ENCODE data around the gene TOMM40L. TPM values are rescaled to one million over a fixed set of nuclear protein-coding genes. Genes with fewer than 3 reads are reported as not detected.

TOMM40L gene
- 11.4 TPM for total RNA-seq

DNA sequence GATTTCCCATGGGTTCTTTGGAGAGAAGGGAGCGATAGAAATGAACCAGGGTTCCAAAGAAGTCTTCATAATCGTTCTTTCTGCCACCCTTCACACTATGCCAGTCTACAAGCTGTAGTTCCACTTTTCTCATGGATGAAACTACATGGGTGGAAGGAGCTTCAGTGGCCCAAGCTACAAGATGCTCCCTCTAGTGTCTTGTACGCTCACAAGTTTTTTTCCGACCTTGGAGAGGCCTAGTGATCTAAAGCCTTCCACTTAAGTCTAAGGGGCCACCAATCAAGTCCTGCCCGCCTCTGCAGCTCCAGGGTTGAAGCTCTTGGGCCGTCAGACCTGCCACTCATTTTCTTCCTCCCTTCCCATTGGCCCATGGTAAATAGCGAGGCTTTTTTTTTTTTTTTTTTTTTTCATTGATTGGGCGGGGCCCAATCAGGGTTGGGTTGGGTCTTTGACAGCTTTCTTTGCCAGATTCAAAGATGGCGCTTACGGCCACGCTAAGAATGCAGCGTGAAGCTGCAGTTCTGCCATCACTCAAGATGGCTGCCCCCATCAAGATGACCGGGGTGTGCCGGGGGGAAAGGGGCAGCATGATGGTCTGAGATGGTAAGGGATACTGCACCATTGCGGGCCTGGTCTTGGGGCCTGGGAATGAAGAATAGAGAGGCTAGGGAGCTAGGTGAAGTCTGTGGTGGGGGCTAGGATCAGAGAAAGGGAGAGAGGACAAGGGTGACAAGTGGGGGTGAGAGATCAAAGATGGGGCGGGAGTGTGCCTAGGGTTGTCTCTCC is at the start of gene TOMM40L:
TSS of gene TOMM40L (plus strand) at position 527 of the 786 bp plus-strand sequence. CDS start 430 bp downstream, outside the sequence.
- ATAC-seq = peak; percentile 97

DNA sequence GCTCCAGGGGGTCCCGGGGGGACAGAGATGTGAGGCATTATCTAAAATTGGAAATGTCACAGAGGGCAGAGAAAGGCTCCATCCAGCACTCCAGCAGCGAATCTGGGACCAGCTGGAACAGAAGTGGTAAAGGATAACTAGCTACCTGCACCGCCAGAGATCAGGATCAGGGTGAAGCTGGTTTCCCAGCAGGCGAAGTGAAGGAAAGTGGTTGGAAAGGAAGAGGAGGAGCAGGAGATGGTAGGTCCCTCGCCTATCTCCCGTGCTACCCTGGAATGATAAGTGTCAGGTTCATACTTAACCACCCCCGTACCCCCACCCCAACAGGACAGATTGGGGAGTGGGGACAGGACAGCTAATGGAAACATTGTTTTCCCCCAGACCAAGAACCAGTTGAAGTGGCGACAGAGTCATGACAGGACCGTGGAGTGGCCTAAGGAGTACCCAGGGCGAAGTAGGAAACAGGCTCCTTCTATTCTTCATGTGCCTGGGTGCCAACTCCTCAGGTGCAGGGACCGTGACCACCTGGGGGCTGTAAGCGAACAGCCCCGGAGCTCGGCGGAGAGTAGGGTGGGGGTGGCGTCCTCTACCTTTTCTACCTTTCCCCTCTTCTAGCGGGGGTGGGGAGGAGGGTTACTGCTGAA is 49.3 kb upstream of the TOMM40L start:
- peak; percentile 21 for ATAC-seq

DNA sequence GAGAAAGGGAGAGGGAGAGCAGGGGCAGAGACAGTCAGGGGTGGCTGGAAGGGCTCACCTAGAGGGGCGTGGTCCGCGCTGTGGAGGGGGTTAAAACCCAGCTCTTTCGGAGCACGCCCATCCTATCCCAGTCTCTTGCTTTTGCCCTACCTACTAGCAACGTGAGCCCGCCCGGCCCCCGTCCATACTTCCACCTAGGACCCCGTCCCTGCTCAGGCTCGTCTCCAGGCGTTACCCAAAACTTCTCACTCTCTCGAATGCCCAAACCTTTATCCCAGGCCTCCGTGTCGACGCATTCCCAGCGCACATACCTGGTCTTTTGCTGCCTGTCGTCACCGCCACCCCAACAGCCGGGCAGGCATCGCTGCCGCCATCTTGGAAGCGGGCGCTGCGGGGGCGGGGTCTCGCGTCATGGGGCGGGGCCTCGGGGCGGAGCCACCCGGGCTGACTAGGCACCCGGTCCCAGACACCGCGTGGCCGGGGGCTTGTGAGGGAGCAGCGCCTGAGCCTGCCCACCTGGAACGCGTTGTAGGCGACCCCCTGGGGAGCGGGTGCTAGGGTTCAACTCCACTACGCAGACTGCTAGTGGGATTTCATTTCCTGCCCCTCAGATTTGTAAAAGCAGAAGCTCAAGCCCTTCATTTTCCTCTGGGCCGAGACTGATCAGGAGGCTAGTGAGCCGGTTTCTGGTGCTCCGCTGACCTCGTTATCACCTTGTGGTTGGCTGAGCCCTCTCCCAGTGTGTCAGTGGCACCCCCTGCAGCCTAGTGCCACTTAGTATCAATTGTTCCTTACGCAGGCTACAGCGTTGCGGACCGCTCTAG is 48.5 kb upstream of the TOMM40L start, which contains the start of gene B4GALT3:
TSS of gene B4GALT3 (minus strand) at position 396 of the 824 bp plus-strand sequence. CDS start 1,447 bp downstream, outside the sequence.
- peak; percentile 87 for ATAC-seq

DNA sequence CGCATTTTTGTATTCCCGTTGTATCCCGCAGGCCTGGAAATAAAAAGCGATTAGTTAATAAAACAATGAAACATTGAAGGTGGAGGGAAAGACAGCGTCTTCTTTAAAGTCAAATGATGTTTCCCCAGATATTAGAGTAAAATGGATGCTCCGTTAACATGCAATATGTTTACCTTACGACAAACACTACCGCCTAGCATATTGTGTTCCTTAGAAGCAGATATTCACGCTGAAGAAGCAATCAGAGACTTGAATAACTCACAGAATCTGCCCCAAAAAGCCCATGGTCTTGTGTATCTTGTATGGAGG is 48.0 kb upstream of the TOMM40L start:
- no peak for ATAC-seq

DNA sequence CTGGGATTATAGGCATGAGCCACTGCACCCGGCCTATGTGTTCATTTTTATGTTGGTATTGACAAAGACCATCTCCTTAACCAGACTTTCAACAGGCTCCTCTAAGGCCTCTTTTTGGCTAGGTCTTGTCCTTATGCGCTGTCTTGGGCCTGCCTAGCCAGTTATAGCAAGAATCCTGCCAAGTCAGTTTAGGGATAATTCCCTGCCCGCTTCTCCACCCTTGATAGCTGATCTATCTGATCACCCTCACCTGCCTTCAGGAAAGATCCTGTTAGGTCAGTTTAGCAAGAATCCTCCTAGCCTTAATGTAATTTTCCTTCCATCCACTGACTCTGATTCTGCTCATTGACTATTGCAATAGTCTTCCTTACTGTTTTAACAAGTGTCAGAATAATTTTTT is 46.2 kb upstream of the TOMM40L start:
- peak; percentile 76 for ATAC-seq

DNA sequence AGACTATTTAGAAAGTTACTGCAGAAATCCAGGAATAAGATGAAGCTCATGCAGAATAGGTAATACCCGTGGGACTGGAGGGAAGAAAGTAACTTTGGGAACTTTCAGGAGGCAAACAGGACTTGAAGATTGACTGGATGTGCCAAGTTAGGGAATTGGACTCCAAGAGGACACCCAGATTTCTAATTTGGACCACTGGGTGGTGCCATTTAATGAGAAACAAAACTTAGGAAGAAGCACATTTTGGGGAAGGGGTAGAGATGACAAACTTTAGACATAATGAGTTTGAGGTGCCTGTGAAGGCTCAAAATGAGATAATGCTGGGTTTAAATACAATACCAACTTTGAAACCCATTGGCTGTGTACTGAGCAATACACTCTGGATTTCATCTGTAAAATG is 45.2 kb upstream of the TOMM40L start:
- ATAC-seq = no peak

DNA sequence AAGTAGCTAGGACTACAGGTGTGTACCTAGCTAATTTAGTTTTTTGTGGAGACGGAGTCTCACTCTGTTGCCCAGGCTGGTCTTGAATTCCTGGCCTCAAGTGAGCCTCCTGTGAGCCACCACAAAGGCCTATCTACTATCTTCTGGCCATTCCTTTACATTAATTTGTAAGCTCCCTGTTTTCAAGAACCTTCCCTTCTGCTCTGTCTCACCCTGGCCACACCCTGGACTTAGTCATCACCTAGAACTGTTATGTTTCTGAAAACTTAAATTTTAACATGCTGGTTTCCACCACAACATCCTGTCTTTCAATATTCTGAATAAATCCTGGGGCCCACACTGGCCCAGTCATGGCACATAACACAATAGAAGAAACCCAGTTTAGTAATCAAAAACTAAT is 43.6 kb upstream of the TOMM40L start:
- ATAC-seq = peak; percentile 18

DNA sequence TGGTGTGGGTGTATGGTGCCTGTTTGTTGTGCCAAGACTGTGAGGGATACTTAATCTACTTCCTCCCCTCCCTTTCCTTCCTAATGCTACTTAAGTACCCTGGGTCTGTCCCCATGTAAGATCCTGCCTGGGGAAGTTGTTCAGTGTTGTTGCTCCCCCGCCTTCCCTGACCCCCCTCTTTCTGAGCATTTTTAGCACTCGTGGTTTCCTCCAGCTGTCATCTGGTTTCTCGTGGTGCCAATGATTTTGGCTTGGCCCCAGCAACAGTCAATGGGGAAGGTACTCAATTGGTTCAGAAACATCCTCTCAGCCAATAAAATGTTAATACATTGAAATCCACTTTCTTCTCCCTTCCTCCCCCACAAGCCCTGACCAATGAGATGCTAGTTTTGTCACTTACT is 40.6 kb upstream of the TOMM40L start:
- peak; percentile 57 for ATAC-seq

DNA sequence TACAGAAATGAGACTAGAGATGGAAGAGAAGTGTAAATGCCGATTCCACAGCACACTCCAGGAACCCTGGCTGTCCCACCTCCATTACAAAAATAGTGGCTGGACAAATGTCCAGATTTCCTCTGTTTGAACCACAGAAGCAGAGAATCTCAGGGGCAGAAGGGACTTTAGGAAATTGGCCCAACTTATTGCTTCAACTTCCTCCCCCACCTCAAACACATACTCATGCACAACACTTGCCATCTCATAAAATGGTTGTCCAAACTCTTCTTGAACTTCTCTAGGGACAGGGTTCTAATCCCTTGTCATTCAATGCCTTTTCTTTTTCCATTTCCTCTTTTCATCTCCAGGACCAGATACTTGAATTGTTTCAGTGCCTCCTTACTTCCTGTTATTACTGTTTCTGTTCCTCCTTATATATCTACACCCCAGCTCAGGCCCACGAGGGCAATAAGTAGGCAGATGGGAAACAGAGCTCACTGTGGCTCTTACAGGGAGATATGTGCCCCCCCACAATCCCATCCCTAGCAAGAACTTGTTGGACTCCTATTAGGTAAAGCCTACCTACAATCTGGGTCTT is 40.0 kb upstream of the TOMM40L start:
- ATAC-seq = peak; percentile 27

DNA sequence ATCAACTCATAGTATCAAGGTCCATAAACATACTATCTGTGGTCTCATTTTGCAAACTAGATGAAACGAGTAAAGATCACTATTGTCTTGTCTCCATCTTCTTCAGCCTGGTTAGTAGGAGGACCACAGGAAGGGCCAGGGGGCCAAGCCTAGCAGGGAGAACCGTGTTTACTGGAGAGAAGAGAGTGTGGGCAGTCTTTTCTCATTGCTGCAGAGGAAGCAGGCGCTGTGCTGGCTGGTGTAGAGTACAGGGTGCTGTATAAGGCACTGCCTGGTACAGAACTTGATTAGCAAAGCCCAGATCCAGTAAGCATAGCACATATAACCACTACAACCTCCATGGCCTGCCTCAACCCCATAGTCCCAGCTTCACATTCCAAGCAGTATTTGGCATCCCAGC is 38.5 kb upstream of the TOMM40L start:
- peak; percentile 17 for ATAC-seq

DNA sequence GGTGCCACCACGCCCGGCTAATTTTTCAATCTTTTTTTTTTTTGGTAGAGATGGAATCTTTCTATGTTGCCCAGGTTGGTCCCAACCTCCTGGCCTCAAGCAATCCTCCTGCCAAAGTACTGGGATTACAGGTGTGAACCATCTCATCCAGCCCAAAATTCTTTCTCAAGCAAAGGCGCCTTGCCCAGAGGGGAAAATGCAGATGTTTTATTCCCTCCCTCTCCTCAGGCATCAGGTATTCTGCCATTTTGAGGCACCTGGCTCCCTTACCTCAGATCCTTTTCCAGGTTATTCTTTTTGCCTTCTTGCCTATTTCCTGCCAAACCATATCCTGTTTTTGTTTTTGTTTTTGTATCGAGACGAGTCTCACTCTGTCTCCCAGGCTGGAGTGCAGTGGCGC is 37.5 kb upstream of the TOMM40L start:
- no peak for ATAC-seq

DNA sequence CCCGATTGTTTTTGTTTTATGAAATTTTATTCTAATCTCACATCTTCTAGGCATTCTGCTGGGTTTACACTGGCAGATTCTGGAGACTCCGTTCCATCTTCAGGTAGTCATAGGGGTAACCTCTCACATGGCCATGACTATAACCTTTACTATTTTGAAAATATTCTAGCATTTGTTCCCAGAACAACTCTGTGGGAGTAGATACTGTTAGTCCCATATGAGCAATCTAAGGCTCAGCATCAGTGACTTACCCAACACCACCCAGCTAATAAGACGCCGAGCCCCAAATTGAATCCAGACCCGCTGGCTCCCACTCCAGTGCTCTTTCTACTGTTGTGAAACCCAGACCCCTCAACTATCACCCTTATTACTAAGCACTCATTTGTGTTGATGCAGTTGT is 36.8 kb upstream of the TOMM40L start:
- ATAC-seq = no peak

DNA sequence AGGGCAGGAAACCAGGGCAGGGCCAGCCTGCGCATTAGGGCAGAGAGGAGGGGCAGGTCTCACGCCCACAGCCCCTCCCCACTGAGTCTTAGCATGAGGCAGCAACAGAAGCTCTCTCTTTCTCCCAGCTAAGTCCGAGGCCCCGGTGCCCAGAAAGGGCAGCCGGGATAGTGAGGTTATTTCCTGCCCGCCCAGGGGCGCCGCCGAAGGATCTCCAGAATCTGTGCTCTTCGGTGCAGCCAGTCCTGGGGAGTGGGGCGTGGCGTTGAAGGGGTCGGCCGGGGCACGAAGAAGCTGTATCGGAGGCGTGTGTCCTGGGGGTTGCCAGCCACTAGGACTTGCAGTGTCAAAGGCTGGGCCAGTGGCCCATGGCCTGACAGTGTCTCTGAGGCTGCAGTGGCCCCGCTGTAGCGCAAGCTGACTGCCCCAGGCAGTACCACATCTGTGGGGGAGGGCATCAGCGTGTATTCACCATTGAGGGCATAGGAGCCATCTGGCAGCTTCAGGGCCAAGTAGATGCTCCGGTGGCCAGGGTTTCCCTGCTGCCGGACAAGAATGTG is 34.8 kb upstream of the TOMM40L start:
- no peak for ATAC-seq

DNA sequence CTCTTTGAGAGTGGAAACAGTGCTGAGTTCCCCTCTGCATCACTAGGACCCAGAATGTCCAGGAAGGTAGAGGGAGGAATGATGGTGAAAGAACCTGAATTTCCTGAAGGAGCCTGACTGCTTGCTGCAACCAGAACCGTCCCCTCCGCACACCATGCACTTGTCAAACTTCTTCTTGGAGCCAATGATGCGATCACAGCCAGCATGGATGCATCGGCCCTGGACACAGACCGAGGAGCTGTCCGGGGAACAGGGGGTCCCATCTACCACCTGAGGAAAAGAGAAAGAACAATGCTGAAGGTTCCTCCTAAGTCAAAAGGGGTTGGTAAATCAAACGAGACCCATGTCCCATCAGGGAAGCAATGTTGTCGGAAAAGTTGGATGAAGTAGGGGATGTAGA is 33.9 kb upstream of the TOMM40L start:
- no peak for ATAC-seq

DNA sequence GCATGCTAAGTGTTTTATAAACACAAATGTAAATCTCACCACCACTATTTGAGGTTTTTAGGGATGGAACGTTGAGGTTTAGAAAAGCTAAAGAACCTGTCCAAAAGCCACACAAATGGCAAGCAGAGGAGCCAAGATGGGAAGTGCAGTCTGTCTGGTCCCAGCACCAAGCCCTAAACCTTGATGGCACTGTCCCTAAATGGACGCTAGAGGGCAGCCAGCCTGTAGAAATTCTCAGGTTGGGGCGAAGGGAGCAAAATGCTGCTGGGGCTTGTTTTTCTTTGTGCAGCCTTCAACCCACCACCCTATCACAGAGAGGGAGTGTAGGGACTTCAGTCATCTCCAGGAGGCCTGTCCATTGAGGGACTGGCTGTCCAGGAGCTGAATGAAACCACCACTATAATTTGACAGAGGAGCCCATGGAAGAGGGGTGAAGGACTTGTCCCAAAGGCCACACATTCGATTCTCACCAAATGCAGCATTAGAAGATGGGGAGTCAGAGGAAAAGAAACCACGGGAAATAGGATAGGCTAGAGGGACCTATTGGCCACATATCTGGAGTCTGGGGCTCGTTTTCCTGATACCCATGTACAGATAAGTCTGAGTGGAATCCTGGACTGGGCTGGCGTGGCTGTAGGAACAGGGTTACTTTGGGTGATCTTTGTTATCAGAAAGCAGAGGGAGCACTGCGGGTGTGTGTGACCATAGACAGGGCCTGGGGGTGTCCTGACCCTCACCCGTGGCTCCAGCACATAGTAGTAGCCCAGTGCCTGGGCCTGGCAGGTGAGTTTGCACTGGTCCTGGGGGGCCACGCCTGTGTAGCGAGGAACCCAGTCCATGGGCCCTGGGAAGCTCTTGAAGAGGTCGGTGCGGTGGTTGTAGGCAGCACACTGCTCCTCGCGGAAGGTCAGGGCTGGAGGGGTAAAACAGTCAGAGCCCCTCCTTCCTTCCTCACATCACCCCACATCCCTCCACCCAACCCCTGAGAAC is 33.1 kb upstream of the TOMM40L start:
- ATAC-seq = peak; percentile 65

DNA sequence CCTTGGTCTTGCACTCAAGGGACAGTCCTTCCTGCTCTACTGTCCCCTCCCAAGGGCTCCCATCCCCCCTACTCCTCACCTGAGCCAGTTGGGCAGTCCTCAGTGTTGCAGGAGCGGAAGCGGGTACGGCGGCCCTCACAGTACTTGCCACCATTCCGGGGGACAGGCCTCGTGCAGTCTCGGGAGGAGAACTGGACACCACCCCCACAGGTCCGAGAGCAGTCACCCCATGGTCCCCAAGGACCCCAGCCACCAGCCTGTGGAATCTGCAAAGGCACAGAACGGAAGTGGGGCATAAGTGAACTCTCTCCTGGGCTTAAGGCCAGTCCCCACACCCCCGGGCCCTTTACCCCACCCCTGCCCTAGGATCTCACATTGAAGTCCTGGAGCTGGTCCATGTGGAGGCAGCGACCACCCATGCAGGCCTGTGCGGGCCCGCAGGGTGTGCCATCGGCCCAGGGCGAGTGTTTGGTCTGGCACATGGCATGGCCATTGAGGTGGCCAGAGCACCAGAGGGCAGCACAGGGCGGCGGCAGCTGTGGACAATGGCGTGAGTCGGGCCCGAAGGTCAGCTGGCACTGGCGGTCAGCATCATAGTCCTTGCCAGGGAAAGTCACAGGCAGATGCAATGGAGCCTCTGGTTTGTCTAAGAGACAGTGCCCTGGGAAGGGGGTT is 32.2 kb upstream of the TOMM40L start:
- no peak for ATAC-seq

DNA sequence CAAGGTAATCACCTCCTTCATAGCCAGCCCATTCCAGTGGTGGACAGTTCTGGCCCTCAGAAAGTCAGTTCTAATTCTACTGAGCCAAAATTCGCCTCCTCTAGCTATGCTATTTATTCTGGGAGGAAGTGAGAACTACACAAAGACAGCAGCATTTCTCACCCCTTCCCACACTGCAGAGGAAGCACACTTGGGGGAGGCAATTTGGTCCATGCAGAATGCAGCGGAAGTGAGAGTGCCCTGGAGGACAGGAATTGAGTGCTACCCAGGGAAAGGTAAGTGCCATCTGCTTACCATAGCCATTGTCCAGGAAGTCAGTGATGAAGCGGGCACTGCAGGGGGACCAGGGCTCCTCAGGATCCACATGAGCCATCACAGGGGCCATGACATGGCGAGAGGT is 30.7 kb upstream of the TOMM40L start:
- no peak for ATAC-seq

DNA sequence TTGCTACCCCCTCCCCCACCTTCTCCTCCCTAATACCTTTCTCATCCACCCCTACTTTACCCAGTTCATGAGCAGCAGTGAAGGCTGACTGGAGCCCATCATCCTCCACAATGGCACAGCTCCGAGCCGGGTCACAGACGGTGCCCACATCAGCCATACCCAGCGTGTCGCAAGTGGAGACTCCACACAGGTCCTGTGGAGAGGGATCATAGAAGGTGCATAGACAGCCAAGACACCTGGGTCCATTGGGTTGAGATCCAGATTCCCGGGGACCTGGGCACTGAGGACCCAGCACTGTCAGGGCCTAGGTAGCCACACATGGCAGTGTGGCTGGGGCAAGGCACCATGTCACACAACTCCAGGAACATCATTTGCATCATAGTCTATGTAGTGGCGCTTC is 29.7 kb upstream of the TOMM40L start:
- ATAC-seq = no peak

DNA sequence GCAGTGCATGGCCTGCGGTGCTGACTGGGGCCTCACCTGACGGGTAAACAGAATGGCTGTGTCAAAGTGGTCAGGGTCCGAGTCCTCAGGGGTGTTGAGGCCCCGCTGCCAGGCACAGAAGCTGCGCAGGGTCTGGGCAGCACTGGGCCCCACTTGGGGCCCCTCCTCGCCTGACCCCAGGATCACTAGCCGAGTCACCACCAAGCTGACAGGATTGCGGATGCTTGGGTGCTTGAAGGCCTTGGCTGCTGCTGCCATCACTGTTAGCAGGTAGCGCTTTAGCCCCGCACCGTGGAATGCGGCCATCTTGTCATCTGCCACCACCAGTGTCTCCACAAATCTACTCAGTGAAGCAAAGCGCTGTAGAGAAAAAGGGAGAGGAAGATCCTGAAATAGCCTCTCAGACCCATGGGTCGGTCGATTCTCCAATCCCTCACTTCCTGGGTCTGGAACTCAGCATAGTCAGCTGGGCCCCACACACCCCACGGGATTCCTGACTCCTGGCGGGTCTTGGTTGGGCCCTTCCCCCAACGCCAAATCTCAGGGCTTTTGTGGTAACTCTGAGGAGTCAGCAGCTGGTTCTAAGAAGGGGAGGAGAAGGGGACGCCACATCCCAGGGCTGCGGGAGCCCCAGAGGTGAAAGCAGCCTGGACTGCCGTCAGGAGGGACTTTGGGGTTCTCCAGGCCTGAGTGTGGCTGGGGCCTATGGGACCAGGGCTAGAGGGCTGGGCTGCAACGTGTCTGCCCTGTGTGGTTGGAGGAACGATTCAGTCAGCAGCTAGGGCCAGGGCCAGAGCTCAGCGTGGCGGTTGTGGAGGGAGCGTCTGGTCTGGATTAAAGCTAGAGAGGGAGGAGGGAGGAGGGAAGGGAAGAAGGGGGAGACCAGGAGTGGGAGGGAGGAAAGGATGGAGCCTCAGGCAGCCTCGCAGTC is 29.1 kb upstream of the TOMM40L start:
- no peak for ATAC-seq

Measured in esophagus mucosa (tissue), 1 donor.